ENCODE measurements around the gene THSD8. TPM values are rescaled to one million over a fixed set of nuclear protein-coding genes. Genes with fewer than 3 reads are reported as not detected.

THSD8 gene
- total RNA-seq, 4 donors from 2014 or later, result 0.67 TPM; not detected in 3

Small RNAs within 50 kb of the gene (microRNA-seq; reads per million reads assigned to microRNA genes)
- not detected for gene MIR5684
- not detected for gene MIR6794

Small RNAs within 50 kb of the gene (small RNA-seq; reads per million reads assigned to genes)
- not detected for gene MIR5684
- gene MIR6794, result not detected

Other genes with a start within 250 kb of the THSD8 start
- gene ZNF490, start 191.3 kb upstream of the THSD8 start, total RNA-seq, result 10 to 100 TPM; 11.3 to 28.9 (median 17.5) TPM
- 10 to 100 TPM; 37.8 to 44.9 (median 39.5) TPM for gene ZNF791, start 191.1 kb upstream of the THSD8 start, total RNA-seq
- 100 to 1,000 TPM in 1 of 4 donors, 10 to 100 TPM in 3; 38.0 to 106 (median 82.5) TPM for gene MAN2B1, start 135.3 kb upstream of the THSD8 start, total RNA-seq
- gene WDR83, start 135.3 kb upstream of the THSD8 start, total RNA-seq, result 10 to 100 TPM in 3 of 4 donors, 1 to 10 TPM in 1; 9.5 to 17.5 (median 14.3) TPM
- 100 to 1,000 TPM; 105 to 122 (median 115) TPM for gene DHPS, start 120.2 kb upstream of the THSD8 start, total RNA-seq
- gene GNG14, start 114.1 kb upstream of the THSD8 start, total RNA-seq, result not detected
- 10 to 100 TPM in 2 of 4 donors, 1 to 10 TPM in 2; 5.9 to 13.7 (median 11.3) TPM for gene FBXW9, start 105.4 kb upstream of the THSD8 start, total RNA-seq
- 10 to 100 TPM; 50.8 to 59.8 (median 54.8) TPM for gene TNPO2, start 78.1 kb upstream of the THSD8 start, total RNA-seq
- gene TRIR, start 67.4 kb upstream of the THSD8 start, total RNA-seq, result 100 to 1,000 TPM; 261 to 416 (median 329) TPM
- gene GET3, start 64.6 kb upstream of the THSD8 start, total RNA-seq, result 10 to 100 TPM; 70.7 to 88.8 (median 83.3) TPM
- gene BEST2, start 50.3 kb upstream of the THSD8 start, total RNA-seq, result not detected
- 100 to 1,000 TPM; 128 to 145 (median 136) TPM for gene HOOK2, start 26.5 kb upstream of the THSD8 start, total RNA-seq
- 100 to 1,000 TPM; 111 to 393 (median 220) TPM for gene JUNB, start 10.6 kb upstream of the THSD8 start, total RNA-seq
- 100 to 1,000 TPM; 166 to 496 (median 328) TPM for gene PRDX2, start 269 bp upstream of the THSD8 start, total RNA-seq
- 10 to 100 TPM in 1 of 4 donors, 1 to 10 TPM in 3; 1.5 to 11.8 (median 5.4) TPM for gene RNASEH2A, start 4.5 kb downstream of the THSD8 start, total RNA-seq
- gene RTBDN, start 32.5 kb downstream of the THSD8 start, total RNA-seq, result not detected
- under 1 TPM in 1 of 4 donors, not detected in 3; 0.56 TPM for gene MAST1, start 36.4 kb downstream of the THSD8 start, total RNA-seq
- gene DNASE2, start 79.4 kb downstream of the THSD8 start, total RNA-seq, result 10 to 100 TPM; 35.4 to 67.3 (median 59.1) TPM
- not detected for gene KLF1, start 85.1 kb downstream of the THSD8 start, total RNA-seq
- gene GCDH, start 89.1 kb downstream of the THSD8 start, total RNA-seq, result 10 to 100 TPM; 31.2 to 63.7 (median 46.7) TPM
- not detected for gene SYCE2, start 117.2 kb downstream of the THSD8 start, total RNA-seq
- 10 to 100 TPM; 43.5 to 61.5 (median 53.4) TPM for gene FARSA, start 131.6 kb downstream of the THSD8 start, total RNA-seq
- gene CALR, start 136.5 kb downstream of the THSD8 start, total RNA-seq, result 1,000 to 10,000 TPM; 1,892 to 4,270 (median 2,942) TPM
- gene RAD23A, start 143.8 kb downstream of the THSD8 start, total RNA-seq, result 100 to 1,000 TPM in 2 of 4 donors, 10 to 100 TPM in 2; 72.0 to 128 (median 101) TPM
- gene GADD45GIP1, start 155.2 kb downstream of the THSD8 start, total RNA-seq, result 10 to 100 TPM; 31.8 to 68.3 (median 55.2) TPM
- gene DAND5, start 167.5 kb downstream of the THSD8 start, total RNA-seq, result under 1 TPM in 2 of 4 donors, not detected in 2; 0.40 to 0.45 TPM
- gene NFIX, start 193.4 kb downstream of the THSD8 start, total RNA-seq, result 10 to 100 TPM; 38.8 to 70.2 (median 62.4) TPM

Data from thyroid gland (tissue), 4 donors.